A673 (cell line): ENCODE measurements around the gene COMMD8. TPM values are rescaled to one million over a fixed set of nuclear protein-coding genes. Genes with fewer than 3 reads are reported as not detected.
"Not testable (repeated sequence)": the region's sequence is repeated elsewhere in the genome, so short reads cannot be mapped to it uniquely, and the experiment has no call there.

ENCODE experiments used
- BruUV-seq: library from RNA; stranded (reverse); fragments of 400-500 nt; replicated peaks from 2 replicates; lab custom pipeline; 2021; lab: Mats Ljungman, UMichigan
- CTCF ChIA-PET: fragments of 300-600 bp; sonication (Branson Sonifier 250); formaldehyde crosslinking; loops from one replicate; lab custom pipeline; 2022; ENCODE audit warnings: antibody characterized with exemption; lab: Charles Lee
- POLR2A ChIA-PET: fragments of 300-600 bp; sonication (Branson Sonifier 250); formaldehyde crosslinking; loops from one replicate; lab custom pipeline; 2022; ENCODE audit warnings: antibody characterized with exemption; ENCODE audit not compliant: low non-redundant PET; lab: Charles Lee
- DNase-seq: peaks from one replicate; pipeline ENCODE4 v3.0.0-alpha.2; 2015; ENCODE audit warnings: low spot score
- H3K27ac ChIP-seq: fragments of 200-600 bp; sonication (generic); 2 replicates; pipeline ENCODE4 v1.5.1; 2016; ENCODE audit warnings: mixed run types, low read depth, mild to moderate bottlenecking, mixed read lengths, antibody characterized with exemption, low read length; ENCODE audit not compliant: poor library complexity, severe bottlenecking
- H3K27me3 ChIP-seq: fragments of 200-600 bp; sonication (generic); replicated peaks from 2 replicates; pipeline ENCODE4 v1.6.1; 2017; ENCODE audit warnings: mixed run types, low read depth, mild to moderate bottlenecking, mixed read lengths, antibody characterized with exemption, low read length; ENCODE audit not compliant: insufficient read depth, poor library complexity
- H3K36me3 ChIP-seq: fragments of 200-600 bp; sonication (generic); 2 replicates; pipeline ENCODE4 v1.6.1; 2016; ENCODE audit warnings: mixed run types, mild to moderate bottlenecking, mixed read lengths, antibody characterized with exemption, low read length; ENCODE audit not compliant: insufficient read depth, poor library complexity, severe bottlenecking
- H3K4me1 ChIP-seq: fragments of 200-600 bp; sonication (generic); 2 replicates; pipeline ENCODE4 v1.6.1; 2017; ENCODE audit warnings: mixed run types, mild to moderate bottlenecking, mixed read lengths, antibody characterized with exemption, low read length; ENCODE audit not compliant: insufficient read depth, poor library complexity, severe bottlenecking
- H3K4me3 ChIP-seq: fragments of 200-600 bp; sonication (generic); 2 replicates; pipeline ENCODE4 v1.5.1; 2016; ENCODE audit warnings: low read depth, mixed run types, mild to moderate bottlenecking, mixed read lengths, low read length; ENCODE audit not compliant: poor library complexity, severe bottlenecking
- H3K9me3 ChIP-seq: fragments of 200-600 bp; sonication (generic); 2 replicates; pipeline ENCODE4 v1.6.1; 2016; ENCODE audit warnings: mixed run types, low read depth, mild to moderate bottlenecking, mixed read lengths, antibody characterized with exemption, low read length; ENCODE audit not compliant: poor library complexity, severe bottlenecking
- EZH2 ChIP-seq: fragments of 200-600 bp; sonication (generic); IDR thresholded peaks from 2 replicates; pipeline ENCODE4 v1.6.1; 2017; ENCODE audit warnings: borderline replicate concordance, low read depth, mild to moderate bottlenecking, mixed read lengths, antibody characterized with exemption, low read length; ENCODE audit not compliant: poor library complexity, severe bottlenecking
- intact Hi-C: fragments of 100-400 bp; cut with micrococcal nuclease; formaldehyde crosslinking; loops from one replicate; pipeline ENCODE4 v1.10.0; 2022; ENCODE audit not compliant: unreplicated experiment
- total RNA-seq: library from RNA; stranded (reverse); gene quantifications from 2 replicates; pipeline ENCODE4 v1.2.3, GENCODE V29; 2021
- TF ChIP-seq, protein P1 (sequence below): fragments of 300-800, 200-600 bp; sonication (generic); conservative IDR thresholded peaks from 2 replicates; pipeline ENCODE4 v1.5.1; 2017; ENCODE audit warnings: low read depth, mild to moderate bottlenecking, antibody characterized with exemption, low read length, moderate library complexity, mixed read lengths

Gene COMMD8
- total RNA-seq, 1 experiment from 2014 or later: 26.4 TPM

DNA sequence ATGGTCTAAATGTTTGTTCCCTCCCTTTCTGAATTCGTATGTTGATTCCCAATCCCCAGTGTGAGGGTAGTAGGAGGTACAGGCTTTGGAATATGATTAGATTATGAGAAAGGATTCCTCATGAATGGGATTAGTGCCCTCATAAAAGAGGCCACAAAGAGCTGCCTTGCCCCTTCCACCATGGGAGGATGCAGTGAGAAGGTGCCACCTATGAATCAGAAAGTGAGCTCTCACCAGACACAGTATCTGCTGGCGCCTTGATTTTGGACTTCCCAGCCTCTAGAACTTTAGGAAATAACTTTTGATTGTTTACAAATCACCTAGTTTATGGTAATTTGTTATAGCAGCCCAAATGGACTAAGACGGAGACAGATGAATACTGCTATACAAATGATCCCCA is 25.2 kb upstream of the COMMD8 start:
- intact Hi-C loops: no loop called here
- Histone ChIP-seq H3K27ac (no peak overlapping the region), H3K27me3 (no peaks in the 10 kb centered on the region), H3K36me3 (no peaks in the 10 kb centered on the region), H3K9me3 (no peaks in the 10 kb centered on the region), H3K4me3 (no peak overlapping the region), H3K4me1 (no peaks in the 10 kb centered on the region)
- TF ChIP-seq, protein P1, sequence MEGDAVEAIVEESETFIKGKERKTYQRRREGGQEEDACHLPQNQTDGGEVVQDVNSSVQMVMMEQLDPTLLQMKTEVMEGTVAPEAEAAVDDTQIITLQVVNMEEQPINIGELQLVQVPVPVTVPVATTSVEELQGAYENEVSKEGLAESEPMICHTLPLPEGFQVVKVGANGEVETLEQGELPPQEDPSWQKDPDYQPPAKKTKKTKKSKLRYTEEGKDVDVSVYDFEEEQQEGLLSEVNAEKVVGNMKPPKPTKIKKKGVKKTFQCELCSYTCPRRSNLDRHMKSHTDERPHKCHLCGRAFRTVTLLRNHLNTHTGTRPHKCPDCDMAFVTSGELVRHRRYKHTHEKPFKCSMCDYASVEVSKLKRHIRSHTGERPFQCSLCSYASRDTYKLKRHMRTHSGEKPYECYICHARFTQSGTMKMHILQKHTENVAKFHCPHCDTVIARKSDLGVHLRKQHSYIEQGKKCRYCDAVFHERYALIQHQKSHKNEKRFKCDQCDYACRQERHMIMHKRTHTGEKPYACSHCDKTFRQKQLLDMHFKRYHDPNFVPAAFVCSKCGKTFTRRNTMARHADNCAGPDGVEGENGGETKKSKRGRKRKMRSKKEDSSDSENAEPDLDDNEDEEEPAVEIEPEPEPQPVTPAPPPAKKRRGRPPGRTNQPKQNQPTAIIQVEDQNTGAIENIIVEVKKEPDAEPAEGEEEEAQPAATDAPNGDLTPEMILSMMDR: no peak
- no peak for TF ChIP-seq EZH2
- no peak for DNase-seq
- ChIA-PET POLR2A (interaction anchor here (0.6 kb wide), 1 partner anchor 855 kb away, joined by 9 read pairs; no protein-coding TSS in a partner anchor), CTCF (no interaction called here)
- no TSS peak for BruUV-seq

DNA sequence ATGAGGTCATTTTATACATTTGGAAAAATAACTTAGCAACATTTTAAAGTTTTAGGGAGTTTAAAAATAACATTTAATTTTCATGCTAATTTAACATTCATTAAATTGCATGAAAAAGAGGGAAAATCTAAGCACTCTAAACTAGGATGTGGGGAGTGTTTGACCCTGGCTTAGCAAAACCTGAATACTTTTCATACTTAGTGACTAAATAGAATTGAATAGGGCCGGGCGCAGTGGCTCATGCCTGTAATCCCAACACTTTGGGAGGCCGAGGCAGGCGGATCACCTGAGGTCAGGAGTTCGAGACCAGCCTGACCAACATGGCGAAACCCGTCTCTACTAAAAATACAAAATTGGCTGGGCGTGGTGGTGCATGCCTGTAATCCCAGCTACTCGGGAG is 23.2 kb upstream of the COMMD8 start:
- POLR2A ChIA-PET, intact Hi-C loops: not testable (repeated sequence)

DNA sequence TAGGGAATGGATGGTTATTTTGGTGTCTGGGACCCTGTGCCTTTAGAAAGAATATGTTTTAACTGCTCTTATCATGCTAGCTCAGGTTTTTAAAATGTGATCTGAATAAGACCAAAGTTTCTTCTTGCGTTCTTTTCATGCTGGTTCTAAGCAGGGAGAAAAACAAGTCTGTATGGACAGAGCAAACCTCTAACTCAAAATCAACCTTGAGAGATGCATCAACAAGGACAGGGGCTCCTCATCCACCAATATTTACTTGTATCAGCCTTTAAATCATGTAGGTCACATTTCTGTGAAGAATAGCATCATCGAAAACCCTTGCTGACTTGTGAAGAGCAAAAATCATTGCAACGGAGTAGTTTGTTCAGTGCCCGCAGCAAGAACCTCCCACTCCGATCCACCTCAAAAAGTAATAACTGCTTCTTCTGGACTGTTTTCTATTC is 22.8 kb upstream of the COMMD8 start:
- Histone ChIP-seq H3K4me1 (no peaks in the 10 kb centered on the region), H3K4me3 (peak overlapping the region; percentile 53), H3K27me3 (no peaks in the 10 kb centered on the region), H3K27ac (peak overlapping the region; percentile 63), H3K36me3 (no peaks in the 10 kb centered on the region), H3K9me3 (no peaks in the 10 kb centered on the region)
- no TSS peak for BruUV-seq
- no peak for DNase-seq
- TF ChIP-seq EZH2: no peak
- TF ChIP-seq, protein P1: no peak
- intact Hi-C loops: no loop called here
- CTCF ChIA-PET: no interaction called here
- POLR2A ChIA-PET: interaction anchor here (0.7 kb wide), 1 partner anchor 548 kb away, joined by 6 read pairs; no protein-coding TSS in a partner anchor

More for the DNA sequence above, 23.2 kb upstream of the COMMD8 start:
- H3K36me3 ChIP-seq, H3K27me3 ChIP-seq, CTCF ChIA-PET, H3K4me1 ChIP-seq, H3K27ac ChIP-seq, H3K9me3 ChIP-seq, DNase-seq, BruUV-seq: not testable (repeated sequence)
- peak overlapping the region; percentile 53 for H3K4me3 ChIP-seq

DNA sequence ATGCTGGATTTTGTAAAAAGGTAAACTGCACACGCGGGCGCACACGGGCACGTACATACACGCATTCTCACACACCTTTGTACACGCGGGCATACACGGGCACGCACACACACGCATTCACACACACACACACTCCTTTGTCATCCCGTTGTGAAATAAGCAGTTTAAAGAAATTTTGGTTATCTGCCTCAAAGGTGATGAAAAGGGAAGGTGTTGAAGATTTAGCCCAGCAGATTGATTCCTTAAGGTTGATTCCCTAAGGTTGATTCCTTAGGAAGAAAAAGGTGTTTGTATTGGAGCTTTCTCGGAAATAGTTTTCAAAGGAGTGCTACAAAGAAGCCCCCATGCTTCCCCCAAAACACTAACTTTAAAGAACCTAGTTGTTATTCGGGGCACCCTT is 22.3 kb upstream of the COMMD8 start:
- TF ChIP-seq EZH2: no peak
- TF ChIP-seq, protein P1: no peak
- POLR2A ChIA-PET: interaction anchor here (0.7 kb wide), 1 partner anchor 547 kb away, joined by 6 read pairs; no protein-coding TSS in a partner anchor
- intact Hi-C loops: no loop called here
- CTCF ChIA-PET: no interaction called here
- DNase-seq: no peak
- no peaks in the 10 kb centered on the region for H3K27me3 ChIP-seq
- H3K27ac ChIP-seq: peak overlapping the region; percentile 63
- H3K9me3 ChIP-seq: no peaks in the 10 kb centered on the region
- H3K4me3 ChIP-seq: peak overlapping the region; percentile 53
- no peaks in the 10 kb centered on the region for H3K4me1 ChIP-seq
- no TSS peak for BruUV-seq
- no peaks in the 10 kb centered on the region for H3K36me3 ChIP-seq
